Measurements from ENCODE around the gene RIBC1. TPM values are rescaled to one million over a fixed set of nuclear protein-coding genes. Genes with fewer than 3 reads are reported as not detected.

RIBC1 gene
- total RNA-seq, 4 donors from 2014 or later, result 0.65 to 1.1 (median 0.94) TPM

- intact Hi-C loops (cut with DNase I; ENCODE audit: low total_unique reads), result loop anchor here (10.0 kb wide), 1 partner anchor 63 kb away; no protein-coding TSS in a partner anchor
- no peak overlapping the region for H3K4me3 ChIP-seq (ENCODE audit: low read depth, poor library complexity, severe bottlenecking)
- 85 to 94% methylated on average over 2 of the region's 2 CpGs for WGBS, 2 donors
- no peak for TF ChIP-seq POLR2A (IDR thresholded peaks at IDR 0.05)
- no peak for TF ChIP-seq CTCF (IDR thresholded peaks at IDR 0.05)
- no peak for DNase-seq (ENCODE audit: low spot score in 2 of 2)
Measured at GRCh38 chrX:53377464-53377863, 45.2 kb upstream of the RIBC1 start.

- no peak overlapping the region for H3K4me3 ChIP-seq (ENCODE audit: low read depth, poor library complexity, severe bottlenecking)
- TF ChIP-seq CTCF (IDR thresholded peaks at IDR 0.05) (no peak), POLR2A (IDR thresholded peaks at IDR 0.05) (no peak)
- intact Hi-C loops (cut with DNase I; ENCODE audit: low total_unique reads), result loop anchor here (10.0 kb wide), 1 partner anchor 64 kb away; no protein-coding TSS in a partner anchor
- DNase-seq (ENCODE audit: low spot score in 2 of 2), result no peak
- WGBS, 2 donors, result 97 to 100% methylated on average over 3 of the region's 3 CpGs
Measured at GRCh38 chrX:53379008-53379710, 43.5 kb upstream of the RIBC1 start.

GRCh38 chrX:53379747-53380146 lies 42.9 kb upstream of the RIBC1 start:
- H3K4me3 ChIP-seq (ENCODE audit: low read depth, poor library complexity, severe bottlenecking), result no peak overlapping the region
- TF ChIP-seq POLR2A (IDR thresholded peaks at IDR 0.05), result no peak
- no peak for TF ChIP-seq CTCF (IDR thresholded peaks at IDR 0.05)
- WGBS, 2 donors, result 69 to 71% methylated on average over 4 of the region's 4 CpGs
- intact Hi-C loops (cut with DNase I; ENCODE audit: low total_unique reads), result loop anchor here (10.0 kb wide), 1 partner anchor 65 kb away; no protein-coding TSS in a partner anchor
- no peak for DNase-seq (ENCODE audit: low spot score in 2 of 2)

- WGBS, 2 donors, result 84 to 87% methylated on average over 4 of the region's 4 CpGs
- intact Hi-C loops (cut with DNase I; ENCODE audit: low total_unique reads), result no loop called here
- no peak overlapping the region for H3K4me3 ChIP-seq (ENCODE audit: low read depth, poor library complexity, severe bottlenecking)
- no peak for DNase-seq (ENCODE audit: low spot score in 2 of 2)
- no peak for TF ChIP-seq CTCF (IDR thresholded peaks at IDR 0.05)
- TF ChIP-seq POLR2A (IDR thresholded peaks at IDR 0.05), result no peak
Measured at GRCh38 chrX:53383376-53384076, 39.1 kb upstream of the RIBC1 start.

GRCh38 chrX:53395605-53396298 lies 26.9 kb upstream of the RIBC1 start:
- no peak overlapping the region for H3K4me3 ChIP-seq (ENCODE audit: low read depth, poor library complexity, severe bottlenecking)
- intact Hi-C loops (cut with DNase I; ENCODE audit: low total_unique reads), result no loop called here
- 96 to 98% methylated on average over 2 of the region's 2 CpGs for WGBS, 2 donors
- DNase-seq (ENCODE audit: low spot score in 2 of 2), result no peak
- TF ChIP-seq POLR2A (IDR thresholded peaks at IDR 0.05), result no peak
- no peak for TF ChIP-seq CTCF (IDR thresholded peaks at IDR 0.05)

All from lower leg skin (tissue), 4 donors.